Measurements from ENCODE around the gene ARMC5. TPM values are rescaled to one million over a fixed set of nuclear protein-coding genes. Genes with fewer than 3 reads are reported as not detected.
A peak's percentile ranks its signal among the peaks of the same experiment; 100 is the strongest.
"Not testable (repeated sequence)": the region's sequence is repeated elsewhere in the genome, so short reads cannot be mapped to it uniquely, and the experiment has no call there.

Gene ARMC5
- total RNA-seq, 1 donor from 2014 or later, result 12.1 TPM

- no peak for DNase-seq (ENCODE audit: low read depth in 2 of 2)
Observed at GRCh38 chr16:31499928-31500327, 40.6 kb downstream of the ARMC5 start.

- DNase-seq (ENCODE audit: low read depth in 2 of 2), result no peak
Observed at GRCh38 chr16:31501226-31501965, 42.1 kb downstream of the ARMC5 start.

GRCh38 chr16:31501966-31502348 is 42.7 kb downstream of the ARMC5 start:
- DNase-seq (ENCODE audit: low read depth in 2 of 2), result no peak

- no peak for DNase-seq (ENCODE audit: low read depth in 2 of 2)
Observed at GRCh38 chr16:31502981-31503380, 43.7 kb downstream of the ARMC5 start.

GRCh38 chr16:31503555-31503954 is 44.3 kb downstream of the ARMC5 start:
- not testable (repeated sequence) for DNase-seq (ENCODE audit: low read depth in 2 of 2)

GRCh38 chr16:31504159-31504558 is 44.9 kb downstream of the ARMC5 start:
- DNase-seq (ENCODE audit: low read depth in 2 of 2), result peak; percentile 46 to 62

GRCh38 chr16:31505483-31505882 is 46.2 kb downstream of the ARMC5 start:
- DNase-seq (ENCODE audit: low read depth in 2 of 2), result no peak

GRCh38 chr16:31507617-31507928 is 48.3 kb downstream of the ARMC5 start:
- DNase-seq (ENCODE audit: low read depth in 2 of 2), result no peak

GRCh38 chr16:31507929-31508705 is 48.8 kb downstream of the ARMC5 start, which contains the start of gene RUSF1:
TSS of gene RUSF1 (minus strand) at chr16:31508391. CDS start at chr16:31508373, 18 bp downstream.
- peak; percentile 75 to 93 for DNase-seq (ENCODE audit: low read depth in 2 of 2)

GRCh38 chr16:31508706-31509195 is 49.5 kb downstream of the ARMC5 start:
- DNase-seq (ENCODE audit: low read depth in 2 of 2), result peak in 1 of 2 donors; percentile 17

GRCh38 chr16:31513126-31513525 is 53.8 kb downstream of the ARMC5 start:
- DNase-seq (ENCODE audit: low read depth in 2 of 2), result no peak

- DNase-seq (ENCODE audit: low read depth in 2 of 2), result no peak
Observed at GRCh38 chr16:31513884-31514283, 54.6 kb downstream of the ARMC5 start.

Other genes with a start within 250 kb of the ARMC5 start
- gene TRIM72, start 245.4 kb upstream of the ARMC5 start, total RNA-seq, result not detected in 2 replicates
- gene PYDC1, start 242.4 kb upstream of the ARMC5 start, total RNA-seq, result not detected in 2 replicates
- gene ITGAM, start 199.5 kb upstream of the ARMC5 start, total RNA-seq, result under 0.01 TPM in 2 replicates
- gene ITGAX, start 104.3 kb upstream of the ARMC5 start, total RNA-seq, result 0.63 and 0.64 TPM in 2 replicates
- gene ITGAD, start 66.2 kb upstream of the ARMC5 start, total RNA-seq, result not detected in 2 replicates
- gene COX6A2, start 31.1 kb upstream of the ARMC5 start, total RNA-seq, result not detected in 2 replicates
- gene ZNF843, start 16.7 kb upstream of the ARMC5 start, total RNA-seq, result under 0.01 and 0.13 TPM in 2 replicates
- gene TGFB1I1, start 12.7 kb downstream of the ARMC5 start, total RNA-seq, result 26.2 and 40.7 TPM in 2 replicates
- not detected in 2 replicates for gene SLC5A2, start 23.6 kb downstream of the ARMC5 start, total RNA-seq
- gene RUSF1, start 48.9 kb downstream of the ARMC5 start, total RNA-seq, result 18.4 and 31.0 TPM in 2 replicates
- not detected in 2 replicates for gene AHSP, start 68.4 kb downstream of the ARMC5 start, total RNA-seq

Measured in dermis microvascular lymphatic vessel endothelial cell (primary cell).